Vagina (tissue), 2 donors: Measurements from ENCODE around the gene POPDC2. TPM values are rescaled to one million over a fixed set of nuclear protein-coding genes. Genes with fewer than 3 reads are reported as not detected.

ENCODE experiments used
- DNase-seq, 2 donors: peaks; one replicate each; pipeline ENCODE4 v3.0.0-alpha.2; 2017; ENCODE audit errors: extremely low spot score in 2 of 2
- H3K27ac ChIP-seq: fragments of 200-600 bp; sonication (generic); one replicate; pipeline ENCODE4 v1.5.1; 2019
- H3K27me3 ChIP-seq: fragments of 200-600 bp; sonication (generic); one replicate; pipeline ENCODE4 v1.5.1; 2019
- H3K36me3 ChIP-seq, 2 donors: fragments of 200-600 bp; sonication (generic); one replicate each; pipeline ENCODE4 v1.5.1; 2017 to 2019
- H3K4me1 ChIP-seq: fragments of 200-600 bp; sonication (generic); one replicate; pipeline ENCODE4 v1.5.1; 2019
- H3K4me3 ChIP-seq, 2 donors: fragments of 200-600 bp; sonication (generic); 1 replicate in 1 of 2; 2 replicates in 1 of 2; pipeline ENCODE4 v1.5.1; 2016 to 2019
- H3K9me3 ChIP-seq: fragments of 200-600 bp; sonication (generic); one replicate; pipeline ENCODE4 v1.5.1; 2019
- POLR2A ChIP-seq, 2 donors: fragments of 450-650 bp; IDR thresholded peaks; one replicate each; pipeline ENCODE4 v1.6.1; 2017; ENCODE audit warnings: antibody characterized with exemption in 2 of 2, mild to moderate bottlenecking in 2 of 2, moderate library complexity in 2 of 2
- POLR2AphosphoS5 ChIP-seq, 2 donors: sonication (generic); formaldehyde crosslinking; IDR thresholded peaks; one replicate each; pipeline ENCODE4 v1.9.0; 2017; ENCODE audit warnings: antibody characterized with exemption in 2 of 2, mild to moderate bottlenecking in 2 of 2, low read depth in 1 of 2; ENCODE audit not compliant: insufficient read depth in 1 of 2
- intact Hi-C: fragments of 100-400 bp; cut with DNase I; formaldehyde crosslinking; loops from one replicate; pipeline ENCODE4 v1.15.1; 2023
- total RNA-seq: library from RNA; depleted of rRNA; stranded (reverse); fragments of >200 nt; gene quantifications from one replicate; pipeline ENCODE4 v1.2.3, GENCODE V29; 2016
- TF ChIP-seq, protein P1 (sequence below), 3 experiments: fragments of 450-650 bp in 2 of 3; fragments of 200-600 bp in 1 of 3; sonication (generic) in 1 of 3; IDR thresholded peaks; one replicate each; pipeline ENCODE4 v1.5.1; 2017 to 2019; ENCODE audit warnings: antibody characterized with exemption in 3 of 3, mild to moderate bottlenecking in 2 of 3, moderate library complexity in 2 of 3

Gene POPDC2
- total RNA-seq, 1 donor from 2014 or later = 3.4 TPM

DNA sequence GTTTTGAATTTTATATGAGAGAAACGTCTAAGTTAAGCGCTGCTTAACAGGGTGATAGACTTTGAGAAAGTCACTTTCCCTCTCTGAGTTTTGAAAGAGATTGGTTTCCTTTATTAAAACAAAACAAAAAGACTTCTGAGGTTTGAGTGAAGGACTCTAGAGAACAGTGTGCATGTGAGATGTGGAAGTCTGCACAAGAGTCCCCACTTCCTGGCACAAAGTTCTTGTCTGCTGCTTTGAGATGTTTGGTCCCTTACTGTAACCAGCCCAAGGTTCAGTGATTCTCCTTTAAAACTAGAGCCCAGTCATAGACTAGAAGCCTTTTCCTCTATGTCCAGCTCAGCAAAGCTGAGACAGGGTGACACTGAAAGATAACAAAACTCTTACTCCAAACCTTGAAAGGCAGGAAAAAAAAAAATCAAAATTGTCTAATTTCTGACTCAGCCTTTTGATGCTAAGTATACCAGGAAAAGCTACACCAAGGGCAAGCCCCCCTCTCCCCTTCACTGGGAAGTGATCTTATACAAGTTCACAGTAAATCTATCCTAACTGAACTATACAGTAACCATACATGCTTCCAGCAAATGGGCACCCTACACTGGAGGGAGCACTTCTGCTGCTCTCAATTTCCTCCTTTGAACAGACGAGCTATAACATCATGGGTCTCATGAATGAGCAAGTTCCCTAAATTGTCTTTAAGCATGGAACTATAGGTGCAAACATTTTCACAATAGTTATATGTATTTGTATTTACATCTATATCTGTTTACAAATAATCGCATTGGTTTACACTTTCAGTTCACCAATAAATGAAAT, 2.3 kb downstream of the POPDC2 start:
- intact Hi-C loops = no loop called here
- no peak for DNase-seq
- Histone ChIP-seq H3K27ac (no peak overlapping the region), H3K4me3 (no peak overlapping the region), H3K27me3 (no peaks in the 10 kb centered on the region), H3K4me1 (peaks cover 11% of the 10 kb centered on the region), H3K36me3 (no peaks in the 10 kb centered on the region), H3K9me3 (no peaks in the 10 kb centered on the region)
- TF ChIP-seq POLR2A (IDR thresholded peaks at IDR 0.05) (no peak), POLR2AphosphoS5 (IDR thresholded peaks at IDR 0.05; ENCODE audit: insufficient read depth in 1 of 2, low read depth in 1 of 2) (no peak)
- TF ChIP-seq, protein P1, sequence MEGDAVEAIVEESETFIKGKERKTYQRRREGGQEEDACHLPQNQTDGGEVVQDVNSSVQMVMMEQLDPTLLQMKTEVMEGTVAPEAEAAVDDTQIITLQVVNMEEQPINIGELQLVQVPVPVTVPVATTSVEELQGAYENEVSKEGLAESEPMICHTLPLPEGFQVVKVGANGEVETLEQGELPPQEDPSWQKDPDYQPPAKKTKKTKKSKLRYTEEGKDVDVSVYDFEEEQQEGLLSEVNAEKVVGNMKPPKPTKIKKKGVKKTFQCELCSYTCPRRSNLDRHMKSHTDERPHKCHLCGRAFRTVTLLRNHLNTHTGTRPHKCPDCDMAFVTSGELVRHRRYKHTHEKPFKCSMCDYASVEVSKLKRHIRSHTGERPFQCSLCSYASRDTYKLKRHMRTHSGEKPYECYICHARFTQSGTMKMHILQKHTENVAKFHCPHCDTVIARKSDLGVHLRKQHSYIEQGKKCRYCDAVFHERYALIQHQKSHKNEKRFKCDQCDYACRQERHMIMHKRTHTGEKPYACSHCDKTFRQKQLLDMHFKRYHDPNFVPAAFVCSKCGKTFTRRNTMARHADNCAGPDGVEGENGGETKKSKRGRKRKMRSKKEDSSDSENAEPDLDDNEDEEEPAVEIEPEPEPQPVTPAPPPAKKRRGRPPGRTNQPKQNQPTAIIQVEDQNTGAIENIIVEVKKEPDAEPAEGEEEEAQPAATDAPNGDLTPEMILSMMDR (IDR thresholded peaks at IDR 0.05) = no peak

DNA sequence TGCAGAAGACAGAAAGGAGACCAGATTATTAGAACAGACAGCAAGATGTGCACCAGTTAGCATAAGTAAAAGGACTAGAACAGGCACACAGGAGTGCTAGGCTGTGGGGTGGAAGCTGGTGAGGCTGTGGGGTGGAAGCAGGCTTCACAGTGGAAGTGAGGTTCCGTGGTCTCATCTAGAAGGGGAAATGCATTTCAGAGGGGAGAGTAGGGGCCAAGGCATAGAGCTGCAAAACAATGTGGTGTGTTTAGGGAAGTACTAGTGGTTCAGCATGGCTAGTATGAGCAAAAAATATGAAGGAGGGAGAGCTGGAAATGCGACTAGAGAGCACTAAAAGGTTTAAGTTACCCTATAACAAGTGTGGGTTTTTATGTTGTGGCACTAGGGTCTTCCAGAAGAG, 6.5 kb downstream of the POPDC2 start:
- Histone ChIP-seq H3K4me3 (no peak overlapping the region), H3K27me3 (no peaks in the 10 kb centered on the region), H3K9me3 (no peaks in the 10 kb centered on the region), H3K36me3 (no peaks in the 10 kb centered on the region), H3K27ac (no peak overlapping the region), H3K4me1 (peaks cover 2% of the 10 kb centered on the region)
- TF ChIP-seq POLR2AphosphoS5 (IDR thresholded peaks at IDR 0.05; ENCODE audit: insufficient read depth in 1 of 2, low read depth in 1 of 2) (no peak), POLR2A (IDR thresholded peaks at IDR 0.05) (no peak)
- TF ChIP-seq, protein P1 (IDR thresholded peaks at IDR 0.05) = no peak
- intact Hi-C loops = no loop called here
- no peak for DNase-seq

DNA sequence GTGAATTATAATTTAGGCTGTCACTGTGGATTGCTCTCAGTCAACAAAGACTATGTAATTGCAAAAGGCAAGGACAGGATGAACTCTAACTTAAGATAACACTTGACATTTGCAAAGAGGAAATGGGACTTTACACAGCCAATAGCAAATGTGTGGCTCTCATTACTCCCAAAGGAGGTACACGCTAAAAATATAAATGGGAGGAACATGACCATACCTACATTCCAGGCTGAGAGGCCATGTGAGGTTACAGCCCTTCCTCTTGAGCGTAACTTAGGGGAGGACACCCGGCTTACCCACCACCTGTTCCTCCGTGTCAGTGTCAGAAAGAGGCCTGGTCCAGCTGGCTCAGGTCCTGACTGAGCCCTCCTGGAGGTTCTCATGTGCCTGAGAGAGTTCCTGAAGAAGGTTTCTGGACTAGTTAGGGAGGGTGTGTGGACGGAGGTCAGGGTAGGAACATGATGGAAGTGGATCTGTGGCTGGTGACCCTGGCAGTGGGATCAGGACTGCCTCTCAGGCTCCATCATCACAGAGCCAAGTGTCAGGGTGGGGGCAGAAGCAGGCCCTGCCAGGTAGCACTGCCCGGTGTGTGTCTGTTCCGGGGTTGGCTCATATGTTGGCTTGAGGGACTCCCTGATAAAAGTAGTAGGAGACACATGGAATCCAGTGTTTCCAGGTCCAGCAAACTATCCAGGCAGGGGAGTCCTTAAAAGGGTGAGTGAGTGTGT, 7.9 kb downstream of the POPDC2 start:
- TF ChIP-seq POLR2A (IDR thresholded peaks at IDR 0.05) = no peak
- peak in 1 of 2 donors; percentile 21 for TF ChIP-seq POLR2AphosphoS5 (IDR thresholded peaks at IDR 0.05; ENCODE audit: insufficient read depth in 1 of 2, low read depth in 1 of 2)
- no peaks in the 10 kb centered on the region for H3K27me3 ChIP-seq
- intact Hi-C loops = no loop called here
- peak overlapping the region; percentile 15 for H3K27ac ChIP-seq
- DNase-seq = no peak
- H3K9me3 ChIP-seq = no peaks in the 10 kb centered on the region
- H3K4me1 ChIP-seq = peaks cover 16% of the 10 kb centered on the region
- H3K4me3 ChIP-seq = no peak overlapping the region
- H3K36me3 ChIP-seq = no peaks in the 10 kb centered on the region

DNA sequence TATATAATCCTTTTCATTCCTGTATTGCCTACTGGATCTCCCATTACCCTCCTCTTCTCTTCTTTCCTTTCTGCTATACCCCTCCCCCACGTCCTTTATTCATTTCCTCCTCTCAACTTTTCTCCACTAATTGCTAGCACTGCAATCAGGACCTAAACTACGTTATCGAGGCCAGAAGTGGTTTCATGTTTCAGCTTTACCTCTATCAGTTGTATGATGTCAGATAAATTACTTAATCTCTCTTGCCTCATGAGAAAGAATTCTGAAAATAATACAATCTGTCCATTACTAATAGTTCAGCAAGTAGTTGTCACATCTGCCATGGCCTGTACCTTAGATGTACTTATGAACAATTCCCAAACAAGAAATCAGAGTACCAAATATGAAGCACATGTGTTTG, 10.6 kb downstream of the POPDC2 start:
- Histone ChIP-seq H3K36me3 (no peaks in the 10 kb centered on the region), H3K4me3 (no peak overlapping the region), H3K4me1 (peaks cover 25% of the 10 kb centered on the region), H3K27ac (no peak overlapping the region), H3K9me3 (no peaks in the 10 kb centered on the region), H3K27me3 (no peaks in the 10 kb centered on the region)
- TF ChIP-seq, protein P1 (IDR thresholded peaks at IDR 0.05) = no peak
- no peak for DNase-seq
- intact Hi-C loops = no loop called here

DNA sequence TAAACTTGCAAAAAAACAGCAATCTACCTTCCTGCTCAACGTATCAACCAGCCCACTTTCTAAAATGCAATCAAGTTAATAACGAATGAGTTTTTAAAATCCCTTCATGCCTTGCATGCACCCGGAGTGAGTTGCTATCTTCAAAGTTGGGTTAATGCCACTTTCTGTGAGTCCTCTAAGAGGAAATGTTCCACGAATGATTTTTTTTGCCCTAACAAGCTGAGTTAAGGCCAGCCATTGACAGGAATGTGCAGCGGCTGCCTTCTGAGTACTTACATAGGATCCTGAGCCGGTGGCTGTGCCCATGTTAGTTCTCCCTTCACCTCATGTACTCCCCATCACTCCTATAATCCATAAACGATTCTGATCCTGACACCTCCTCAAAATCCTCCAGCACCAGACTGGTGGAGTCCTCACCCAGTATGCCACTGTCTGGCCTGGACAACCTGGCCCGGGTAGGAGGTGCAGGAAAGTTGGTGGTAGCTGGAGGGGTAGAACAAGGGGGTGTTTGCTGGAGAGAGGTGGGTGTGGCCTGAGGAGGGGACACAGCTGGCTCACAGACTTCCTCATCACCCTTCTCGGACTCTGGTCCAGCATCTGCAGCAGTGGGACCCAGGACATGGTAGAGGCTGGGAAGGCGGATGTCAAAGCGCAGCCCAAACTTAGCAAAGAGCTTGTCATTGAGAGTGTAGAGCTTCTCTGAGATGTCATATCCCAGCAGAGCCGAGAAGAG, 12.4 kb downstream of the POPDC2 start:
- Histone ChIP-seq H3K9me3 (no peaks in the 10 kb centered on the region), H3K27me3 (no peaks in the 10 kb centered on the region), H3K4me3 (no peak overlapping the region), H3K27ac (peak overlapping the region; percentile 71), H3K4me1 (peaks cover 25% of the 10 kb centered on the region), H3K36me3 (no peaks in the 10 kb centered on the region)
- intact Hi-C loops = no loop called here
- TF ChIP-seq, protein P1 (IDR thresholded peaks at IDR 0.05) = no peak
- TF ChIP-seq POLR2AphosphoS5 (IDR thresholded peaks at IDR 0.05; ENCODE audit: insufficient read depth in 1 of 2, low read depth in 1 of 2) (no peak), POLR2A (IDR thresholded peaks at IDR 0.05) (no peak)
- no peak for DNase-seq
